GM18498 (cell line): ENCODE measurements around the gene RRAD.
A peak's percentile ranks its signal among the peaks of the same experiment; 100 is the strongest.
"Not testable (repeated sequence)": the region's sequence is repeated elsewhere in the genome, so short reads cannot be mapped to it uniquely, and the experiment has no call there.

Experiments
- ATAC-seq: cut with Tn5 transposase; IDR thresholded peaks from one replicate; pipeline ENCODE4 v1.9.1; 2021; ENCODE audit warnings: mild to moderate bottlenecking, moderate library complexity; ENCODE audit not compliant: unreplicated experiment

RRAD gene, protein sequence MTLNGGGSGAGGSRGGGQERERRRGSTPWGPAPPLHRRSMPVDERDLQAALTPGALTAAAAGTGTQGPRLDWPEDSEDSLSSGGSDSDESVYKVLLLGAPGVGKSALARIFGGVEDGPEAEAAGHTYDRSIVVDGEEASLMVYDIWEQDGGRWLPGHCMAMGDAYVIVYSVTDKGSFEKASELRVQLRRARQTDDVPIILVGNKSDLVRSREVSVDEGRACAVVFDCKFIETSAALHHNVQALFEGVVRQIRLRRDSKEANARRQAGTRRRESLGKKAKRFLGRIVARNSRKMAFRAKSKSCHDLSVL

DNA sequence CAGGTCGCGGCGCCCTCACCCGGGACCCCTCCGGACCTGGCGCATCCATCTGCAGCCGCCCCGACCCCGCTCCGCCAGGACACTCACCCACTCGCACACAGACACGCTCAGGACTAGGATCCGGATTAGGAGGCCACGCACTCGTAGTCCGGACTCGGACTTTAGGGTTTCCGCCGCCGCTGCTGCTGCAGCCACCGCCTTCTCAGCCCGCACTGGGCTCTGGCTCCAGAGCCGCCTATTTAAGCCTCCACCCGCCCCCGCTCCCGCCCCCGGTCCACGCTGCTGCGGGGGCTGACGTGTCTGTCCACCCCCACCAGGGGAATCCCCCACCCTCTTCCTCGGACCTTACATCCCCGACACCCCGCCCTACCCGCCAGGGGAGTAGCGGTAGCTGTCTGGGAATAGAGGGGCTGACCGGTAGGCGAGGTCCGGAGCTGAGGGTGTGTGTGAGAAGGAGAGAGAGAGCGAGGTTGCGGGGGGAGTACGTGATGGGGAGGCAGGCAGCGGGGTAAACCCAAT, at the start of gene RRAD:
RRAD (minus strand) TSS at position 214 of the 519 bp plus-strand sequence. CDS start 356 bp downstream, outside the sequence.
- ATAC-seq = peak; percentile 16

DNA sequence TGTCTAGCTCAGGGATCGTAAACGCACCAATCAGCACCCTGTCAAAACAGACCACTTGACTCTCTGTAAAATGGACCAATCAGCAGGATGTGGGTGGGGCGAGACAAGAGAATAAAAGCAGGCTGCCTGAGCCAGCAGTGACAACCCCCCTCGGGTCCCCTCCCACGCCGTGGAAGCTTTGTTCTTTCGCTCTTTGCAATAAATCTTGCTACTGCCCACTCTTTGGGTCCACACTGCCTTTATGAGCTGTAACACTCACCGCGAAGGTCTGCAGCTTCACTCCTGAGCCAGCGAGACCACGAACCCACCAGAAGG, 49.6 kb upstream of the RRAD start:
- ATAC-seq = not testable (repeated sequence)

DNA sequence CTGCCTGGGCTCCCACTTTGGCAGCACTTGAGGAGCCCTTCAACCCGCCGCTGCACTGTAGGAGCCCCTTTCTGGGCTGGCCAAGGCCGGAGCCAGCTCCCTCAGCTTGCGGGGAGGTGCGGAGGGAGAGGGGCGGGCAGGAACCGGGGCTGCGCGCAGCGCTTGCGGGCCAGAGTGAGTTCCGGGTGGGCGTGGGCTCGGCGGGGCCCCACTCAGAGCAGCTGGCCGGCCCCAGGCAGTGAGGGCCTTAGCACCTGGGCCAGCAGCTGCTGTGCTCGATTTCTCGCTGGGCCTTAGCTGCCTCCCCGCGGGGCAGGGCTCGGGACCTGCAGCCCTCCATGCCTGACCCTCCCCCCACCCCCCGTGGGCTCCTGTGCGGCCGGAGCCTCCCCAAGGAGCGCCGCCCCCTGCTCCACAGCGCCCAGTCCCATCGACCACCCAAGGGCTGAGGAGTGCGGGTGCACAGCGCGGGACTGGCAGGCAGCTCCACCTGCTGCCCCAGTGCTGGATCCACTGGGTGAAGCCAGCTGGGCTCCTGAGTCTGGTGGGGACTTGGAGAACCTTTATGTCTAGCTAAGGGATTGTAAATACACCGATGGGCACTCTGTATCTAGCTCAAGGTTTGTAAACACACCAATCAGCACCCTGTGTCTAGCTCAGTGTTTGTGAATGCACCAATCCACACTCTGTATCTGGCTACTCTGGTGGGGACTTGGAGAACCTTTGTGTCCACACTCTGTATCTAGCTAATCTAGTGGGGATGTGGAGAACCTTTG, 49.0 kb upstream of the RRAD start:
- ATAC-seq = not testable (repeated sequence)

DNA sequence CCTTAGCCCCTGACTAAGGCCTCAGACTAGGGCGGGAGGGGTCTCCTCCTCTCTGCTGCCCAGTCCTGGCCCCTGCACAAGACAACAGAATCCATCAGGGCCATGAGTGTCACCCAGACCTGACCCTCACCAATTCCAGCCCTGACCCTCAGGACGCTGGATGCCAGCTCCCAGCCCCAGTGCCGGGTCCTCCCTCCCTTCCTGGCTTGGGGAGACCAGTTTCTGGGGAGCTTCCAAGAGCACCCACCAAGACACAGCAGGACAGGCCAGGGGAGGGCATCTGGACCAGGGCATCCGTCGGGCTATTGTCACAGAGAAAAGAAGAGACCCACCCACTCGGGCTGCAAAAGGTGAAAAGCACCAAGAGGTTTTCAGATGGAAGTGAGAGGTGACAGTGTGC, 48.4 kb upstream of the RRAD start:
- ATAC-seq = no peak

DNA sequence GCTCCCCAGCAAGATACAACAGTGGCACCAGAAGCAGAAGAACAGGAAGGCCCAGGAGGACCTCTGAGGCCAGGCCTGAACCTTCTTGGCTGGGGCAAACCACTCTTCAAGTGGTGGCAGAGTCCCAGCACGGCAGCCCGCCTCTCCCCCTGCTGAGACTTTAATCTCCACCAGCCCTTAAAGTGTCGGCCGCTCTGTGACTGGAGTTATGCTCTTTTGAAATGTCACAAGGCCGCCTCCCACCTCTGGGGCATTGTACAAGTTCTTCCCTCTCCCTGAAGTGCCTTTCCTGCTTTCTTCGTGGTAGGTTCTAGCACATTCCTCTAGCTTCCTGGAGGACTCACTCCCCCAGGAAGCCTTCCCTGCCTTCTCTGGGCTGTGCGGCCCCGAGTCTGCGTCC, 47.6 kb upstream of the RRAD start:
- no peak for ATAC-seq

DNA sequence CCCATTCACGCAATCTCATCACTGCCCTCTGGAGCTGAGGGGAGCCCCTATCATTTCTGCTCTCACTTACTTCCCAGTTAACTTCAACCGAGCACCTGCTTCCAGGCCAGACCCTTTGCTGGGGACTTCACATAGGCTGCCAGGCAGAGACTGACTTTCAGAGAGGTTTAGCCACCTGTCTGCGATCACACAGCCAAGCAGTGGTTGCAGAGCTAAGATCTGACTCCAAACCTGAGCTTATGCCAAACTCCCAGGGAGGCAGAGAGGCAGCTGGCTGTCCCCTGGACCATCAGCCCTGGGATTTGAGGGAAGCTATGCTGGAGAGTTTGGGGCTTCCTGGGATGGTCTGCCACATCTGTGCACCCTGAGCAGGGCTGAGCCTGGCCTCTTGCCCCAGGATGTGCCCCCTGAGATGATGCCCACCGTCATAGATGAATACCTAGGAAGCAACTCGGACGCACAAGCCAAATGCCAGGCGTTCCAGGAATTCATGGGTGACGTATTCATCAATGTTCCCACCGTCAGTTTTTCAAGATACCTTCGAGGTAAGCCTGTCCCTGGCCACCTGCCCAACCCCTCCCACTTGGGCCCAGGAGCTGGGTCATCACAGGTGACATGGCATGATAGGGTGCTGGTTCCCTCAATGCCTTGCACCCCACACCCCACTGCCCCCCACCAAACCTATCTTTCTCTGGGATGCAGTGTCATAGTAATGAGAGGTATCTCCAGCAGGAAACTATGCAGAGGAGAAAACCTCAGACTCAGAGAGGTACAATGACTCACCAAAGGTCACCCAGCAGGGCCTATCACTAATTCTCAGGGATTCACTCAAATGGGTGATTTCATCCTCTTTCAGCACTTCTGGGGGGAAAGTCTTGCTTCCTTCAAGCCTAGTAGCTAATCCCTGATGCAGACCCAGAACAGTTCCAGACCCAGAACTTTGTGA, 45.7 kb upstream of the RRAD start:
- ATAC-seq = no peak

- no peak for ATAC-seq
These were observed 43.5 kb upstream of the RRAD start for GRCh38 chr16:66968847-66969246.

- no peak for ATAC-seq
These were observed 38.7 kb upstream of the RRAD start for GRCh38 chr16:66964049-66964448.

DNA sequence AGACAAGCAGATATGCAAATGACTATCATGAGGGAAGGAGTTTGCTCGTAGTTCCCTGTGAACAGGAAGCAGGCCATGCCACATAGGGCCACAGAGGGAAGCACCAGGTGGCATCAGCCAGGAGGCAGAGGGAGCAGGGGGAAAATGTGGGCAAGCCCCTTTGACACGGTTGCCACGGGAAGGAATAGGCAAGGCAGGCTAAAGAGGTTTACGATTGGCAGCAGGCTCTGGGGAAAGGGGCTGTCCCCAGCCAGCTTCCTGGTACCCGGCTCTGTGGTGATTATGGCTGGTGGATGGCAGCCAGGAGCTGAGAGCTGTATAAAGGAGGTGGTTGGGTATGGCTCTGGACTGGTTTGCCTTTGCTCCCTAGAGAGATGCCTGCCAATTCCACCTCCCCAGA, 36.6 kb upstream of the RRAD start:
- no peak for ATAC-seq

DNA sequence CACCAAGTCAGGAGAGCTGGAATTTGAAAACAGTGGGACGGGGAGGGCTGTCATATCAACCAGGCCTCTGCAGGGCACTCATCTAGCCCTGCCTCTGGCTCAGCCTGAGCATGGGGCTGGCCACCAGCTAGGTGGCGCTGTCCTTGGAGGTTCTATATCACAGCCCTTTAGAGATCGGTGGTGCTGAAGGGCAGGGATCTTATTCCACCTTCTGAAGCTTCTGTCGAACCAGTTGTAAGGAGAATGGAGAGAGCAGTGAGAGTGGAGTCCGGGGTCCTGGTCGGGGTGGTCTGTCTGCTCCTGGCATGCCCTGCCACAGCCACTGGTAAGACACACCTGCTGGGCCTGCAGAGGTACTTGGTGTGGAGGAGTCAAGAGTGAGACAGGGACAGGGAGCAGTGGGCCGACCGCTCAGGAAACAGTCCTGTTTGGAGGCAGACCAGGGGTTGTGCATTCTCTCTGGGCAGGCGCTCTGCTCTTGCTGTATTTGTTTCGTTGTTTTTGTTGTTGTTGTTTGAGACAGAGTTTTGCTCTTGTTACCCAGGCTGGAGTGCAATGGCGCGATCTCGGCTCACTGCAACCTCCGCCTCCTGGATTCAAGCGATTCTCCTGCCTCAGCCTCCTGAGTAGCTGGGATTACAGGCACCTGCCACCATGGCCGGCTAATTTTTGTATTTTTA, 35.9 kb upstream of the RRAD start, which contains the start of gene CES3:
CES3 (plus strand) TSS at position 202 of the 680 bp plus-strand sequence; CDS start at position 244, 42 bp downstream.
- peak; percentile 75 for ATAC-seq

DNA sequence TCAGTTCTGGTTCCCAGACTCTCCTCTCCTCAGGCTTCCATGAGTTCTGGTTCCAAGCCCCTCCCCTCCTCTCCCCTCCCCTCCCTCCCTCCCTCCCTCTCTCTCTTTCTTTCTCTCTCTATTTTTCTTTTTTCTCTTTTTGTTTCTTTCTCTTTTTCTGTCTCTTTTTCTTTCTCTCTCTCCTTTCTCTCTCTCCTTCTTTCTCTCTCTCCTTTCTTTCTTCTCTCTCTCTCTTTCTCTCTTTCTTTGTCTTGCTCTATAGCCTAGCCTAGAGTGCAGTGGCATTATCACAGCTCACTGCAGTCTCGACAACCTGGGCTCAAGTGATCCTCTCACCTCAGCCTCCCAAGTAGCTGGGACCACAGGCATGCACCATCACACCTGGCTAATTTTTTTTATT, 34.9 kb upstream of the RRAD start:
- ATAC-seq = no peak

DNA sequence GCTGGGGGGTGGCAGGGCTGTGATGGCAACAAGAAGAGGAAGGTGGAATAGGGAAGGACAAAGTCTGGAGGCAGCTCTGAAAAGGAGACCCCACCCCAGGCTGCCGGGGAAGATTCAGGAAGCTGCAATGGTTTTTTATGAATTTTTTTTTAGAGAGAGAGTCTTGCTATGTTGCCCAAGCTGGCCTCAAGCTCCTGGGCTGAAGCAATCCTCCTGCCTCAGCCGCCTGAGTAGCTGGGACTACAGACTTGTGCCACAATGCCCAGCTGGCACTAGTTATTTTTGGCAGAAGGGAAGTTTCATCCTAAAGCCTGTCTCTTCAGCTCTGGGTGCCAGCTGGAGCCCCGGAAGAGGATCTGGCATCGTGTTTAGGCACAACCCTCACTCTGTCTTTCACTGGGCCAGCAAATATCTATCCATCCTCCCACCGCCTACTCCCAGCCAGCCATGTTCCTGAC, 34.4 kb upstream of the RRAD start:
- no peak for ATAC-seq

DNA sequence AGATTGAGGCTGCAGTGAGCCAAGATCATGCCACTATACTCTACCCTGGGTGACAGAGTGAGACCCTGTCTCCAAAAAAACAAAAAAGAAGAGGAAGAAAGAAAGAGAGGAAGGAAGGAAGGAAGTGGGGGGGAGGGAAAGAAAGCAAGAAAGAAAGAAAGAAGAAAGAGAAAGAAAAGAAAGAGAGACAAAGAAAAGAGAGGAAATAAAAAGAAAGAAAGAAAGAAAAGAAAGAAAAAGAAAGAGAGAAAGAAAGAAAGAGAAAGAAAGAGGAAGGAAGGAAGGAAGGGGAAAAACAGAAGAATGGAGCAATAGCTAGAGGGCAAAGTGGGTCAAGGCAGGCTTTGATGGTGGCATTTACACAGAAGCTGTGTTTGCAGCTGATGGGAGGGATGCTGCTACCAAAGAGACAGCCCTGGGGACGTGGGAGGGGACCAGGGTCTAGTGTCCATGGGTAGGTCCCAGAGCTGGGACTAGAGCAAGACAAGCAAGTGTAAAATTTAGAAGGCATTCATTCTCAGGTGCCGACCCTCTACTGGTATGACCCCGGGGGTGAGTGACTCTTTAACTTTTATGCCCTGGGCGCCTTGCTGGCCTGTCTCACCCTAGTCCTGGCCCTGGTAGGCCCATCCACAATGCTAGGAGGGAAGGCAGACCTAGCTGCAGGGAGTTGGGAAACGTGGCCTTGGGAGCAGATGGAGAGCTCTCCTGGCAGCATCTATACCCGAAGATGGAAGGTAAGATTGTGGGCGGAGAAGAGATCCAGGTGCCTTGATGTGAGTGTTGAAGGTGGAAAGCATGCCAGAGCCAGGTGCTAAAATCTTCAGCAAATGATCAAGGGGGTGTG, 33.7 kb upstream of the RRAD start:
- no peak for ATAC-seq

GRCh38 chr16:66956154-66956457, 30.8 kb upstream of the RRAD start:
- not testable (repeated sequence) for ATAC-seq

- ATAC-seq = not testable (repeated sequence)
These were observed 30.2 kb upstream of the RRAD start for GRCh38 chr16:66955363-66956153.

GRCh38 chr16:66954097-66954659, 28.8 kb upstream of the RRAD start:
- ATAC-seq = no peak

DNA sequence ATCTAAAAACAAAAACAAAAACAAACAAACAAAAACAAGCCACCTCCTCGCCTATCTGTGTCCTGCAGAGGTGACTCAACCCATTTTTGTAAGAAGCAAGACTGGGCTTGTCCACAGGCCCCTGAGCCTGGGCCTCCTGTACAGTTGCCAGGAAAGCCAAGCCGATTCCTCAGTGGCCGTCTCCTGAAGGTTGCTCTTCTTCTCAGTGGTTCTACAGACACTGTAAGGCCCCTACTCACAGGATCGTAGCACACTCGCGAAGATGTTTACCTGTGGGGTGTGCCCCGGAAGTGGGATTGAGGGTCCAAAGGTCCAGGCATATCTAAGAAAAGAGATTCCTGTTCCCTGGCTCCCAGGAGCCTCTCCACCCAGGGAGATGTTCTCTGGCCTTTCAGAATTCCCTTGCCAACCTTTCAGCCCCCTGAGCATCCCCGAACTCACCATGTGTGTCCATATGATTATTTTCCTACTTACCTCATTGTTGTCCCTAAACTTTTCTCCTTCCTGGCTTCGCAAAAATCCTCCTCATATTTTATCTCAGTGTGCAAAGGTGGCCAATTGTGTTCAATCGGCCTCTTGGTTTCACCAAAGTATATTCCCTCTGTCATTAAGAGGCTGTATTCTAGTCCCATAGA, 28.2 kb upstream of the RRAD start:
- no peak for ATAC-seq
